ENCODE measurements around the gene STARD13.

The STARD13 gene

DNA sequence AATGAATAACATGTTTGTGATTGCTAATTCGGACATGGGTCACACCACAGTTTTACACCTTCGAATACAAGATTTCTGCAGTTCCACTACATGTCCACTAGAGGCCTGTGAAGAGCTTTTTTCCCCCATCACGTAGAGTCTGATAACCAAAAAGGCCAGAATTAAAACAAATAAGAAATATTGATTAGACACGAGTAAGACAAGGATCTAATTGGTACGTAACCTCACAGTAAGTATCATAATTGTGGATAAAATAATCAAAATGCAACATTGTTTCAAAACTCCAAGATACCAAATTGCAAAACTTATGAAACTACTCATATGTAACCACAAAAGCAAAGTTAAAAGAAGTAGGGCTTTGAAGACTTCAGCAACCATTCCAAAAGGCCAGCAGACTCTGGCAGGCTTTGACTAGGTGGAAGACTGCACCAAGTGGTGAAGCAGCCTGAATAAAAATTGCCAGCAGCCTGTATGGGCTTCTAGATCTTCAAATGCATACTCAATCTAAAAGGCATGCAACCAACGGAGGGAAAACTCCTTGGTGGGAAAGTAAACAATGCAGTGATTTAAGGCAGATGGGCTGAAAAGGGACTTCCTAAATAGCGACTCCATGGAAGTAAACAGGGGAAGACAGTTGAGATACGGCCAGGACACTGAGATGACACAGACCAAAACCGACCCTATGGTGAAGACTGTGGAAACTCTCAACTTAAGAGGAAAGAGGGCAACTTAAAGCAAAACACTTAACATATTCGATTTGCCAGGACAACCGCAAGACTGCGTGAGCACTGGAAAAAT lies 56.7 kb downstream of the STARD13 start:
- peak; percentile 88 for DNase-seq (ENCODE audit: low read depth)

DNA sequence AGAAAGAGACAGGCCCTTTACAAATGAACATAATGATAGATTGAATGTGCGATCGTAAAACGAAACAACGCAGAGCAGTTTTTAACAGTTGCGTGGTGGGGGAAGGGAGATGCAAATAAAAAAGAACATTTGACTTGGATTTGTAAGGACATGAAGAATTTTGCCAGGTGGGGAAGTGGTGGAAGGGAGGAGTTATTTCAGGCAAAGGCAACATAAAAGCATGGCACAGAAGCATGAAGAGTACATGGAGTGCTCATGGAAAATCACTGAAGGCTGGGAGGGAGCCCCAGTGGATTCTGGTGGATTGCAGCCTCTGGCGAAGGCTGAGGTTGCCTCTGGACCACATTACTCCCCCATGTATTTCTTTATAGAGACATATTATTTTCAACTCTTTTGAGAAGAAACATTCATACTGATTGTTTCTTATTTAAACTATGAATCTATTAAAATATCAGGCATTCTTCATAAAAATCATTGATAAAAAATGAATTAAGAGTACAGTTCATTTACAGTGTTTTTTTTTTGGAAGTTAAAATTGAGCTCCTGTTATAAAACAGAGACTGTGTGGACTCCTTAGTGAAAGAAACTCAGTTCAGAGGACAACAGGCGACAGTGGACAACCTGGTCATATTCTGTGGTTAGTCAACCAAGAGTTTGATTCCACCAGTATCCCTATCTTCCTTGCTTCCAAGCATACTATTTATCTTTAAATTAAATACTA lies 57.5 kb downstream of the STARD13 start:
- no peak for DNase-seq (ENCODE audit: low read depth)

- no peak for DNase-seq (ENCODE audit: low read depth)
Measured at GRCh38 chr13:33224686-33225085, 60.9 kb downstream of the STARD13 start.

DNA sequence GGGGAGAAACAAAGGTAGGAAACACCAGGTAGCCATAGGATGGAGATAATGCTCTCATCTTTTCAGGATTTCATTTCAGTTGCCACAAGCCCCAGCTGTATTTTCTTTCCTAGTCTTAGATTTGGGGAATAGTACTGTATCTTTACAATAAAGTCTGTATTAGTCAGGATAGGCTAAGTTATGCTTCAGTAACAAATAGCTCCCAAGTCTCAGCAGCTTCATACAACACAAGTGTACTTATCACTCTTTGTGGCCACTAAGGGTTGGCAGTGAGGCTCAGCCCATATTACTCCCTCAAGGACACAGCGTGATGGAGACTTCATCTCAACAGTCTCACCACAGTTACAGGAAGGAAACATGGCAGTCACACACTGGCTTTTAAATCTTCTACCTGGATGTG lies 61.4 kb downstream of the STARD13 start:
- DNase-seq (ENCODE audit: low read depth) = no peak

DNA sequence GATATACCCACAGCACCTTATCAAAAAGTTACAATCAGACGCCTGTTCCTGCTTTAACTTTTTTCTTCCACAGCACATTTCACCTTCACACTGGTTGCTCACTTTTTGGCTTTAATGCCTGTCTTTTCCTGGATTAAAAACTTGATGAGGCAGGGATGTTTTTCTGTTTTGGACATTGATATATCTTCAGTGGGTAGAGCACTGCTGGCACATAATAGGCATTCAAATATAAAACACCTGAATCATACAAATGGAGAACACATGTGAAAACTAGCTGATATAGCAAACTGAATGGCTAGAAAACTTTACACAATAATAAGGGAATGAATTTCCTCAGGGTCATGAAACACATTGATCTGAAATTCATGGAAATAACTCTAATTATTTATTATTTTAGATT lies 65.6 kb downstream of the STARD13 start:
- no peak for DNase-seq (ENCODE audit: low read depth)

- DNase-seq (ENCODE audit: low read depth) = no peak
Measured at GRCh38 chr13:33218426-33218825, 67.1 kb downstream of the STARD13 start.

GRCh38 chr13:33218020-33218419 lies 67.5 kb downstream of the STARD13 start:
- DNase-seq (ENCODE audit: low read depth) = peak; percentile 34

GRCh38 chr13:33217256-33217655 lies 68.3 kb downstream of the STARD13 start:
- no peak for DNase-seq (ENCODE audit: low read depth)

DNA sequence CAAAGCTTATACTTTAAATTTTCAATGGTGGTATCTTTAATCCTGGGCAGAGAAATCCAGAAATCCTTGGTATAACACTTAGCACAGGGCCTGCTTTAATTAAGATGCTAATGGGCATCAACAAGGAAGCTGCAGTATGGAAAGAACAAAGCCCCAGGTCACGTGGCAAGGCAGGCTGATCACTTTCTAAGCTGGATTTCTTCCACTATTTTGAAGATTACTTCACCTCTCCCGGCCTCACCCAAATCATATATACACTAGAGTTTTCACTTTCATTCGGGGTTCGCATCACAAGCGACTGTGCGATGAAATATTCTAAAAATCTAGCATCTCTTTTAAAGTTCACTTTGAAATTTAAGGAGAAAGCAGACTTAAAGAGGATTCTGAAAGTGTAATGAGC lies 71.8 kb downstream of the STARD13 start:
- DNase-seq (ENCODE audit: low read depth) = no peak

- DNase-seq (ENCODE audit: low read depth) = no peak
Measured at GRCh38 chr13:33213024-33213768, 72.4 kb downstream of the STARD13 start.

DNA sequence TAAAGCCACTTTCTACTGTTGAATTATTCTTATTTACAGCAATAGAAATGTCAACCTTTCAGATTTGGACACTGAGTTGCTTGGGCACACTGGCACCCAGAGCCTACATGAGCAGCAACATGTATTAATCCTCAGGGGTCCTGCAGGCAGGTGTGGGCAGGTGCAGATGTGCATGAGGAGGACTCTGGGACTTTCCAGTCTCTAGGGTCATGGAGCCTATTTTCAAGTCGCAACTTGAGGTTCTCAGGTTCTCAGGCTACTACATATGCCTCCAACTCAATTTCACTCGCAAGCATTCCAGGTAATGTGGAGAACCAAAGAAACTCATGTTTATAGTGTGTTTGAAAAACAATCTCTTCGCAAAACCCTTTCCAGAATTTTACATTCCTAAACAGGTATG lies 73.2 kb downstream of the STARD13 start:
- DNase-seq (ENCODE audit: low read depth) = no peak

DNA sequence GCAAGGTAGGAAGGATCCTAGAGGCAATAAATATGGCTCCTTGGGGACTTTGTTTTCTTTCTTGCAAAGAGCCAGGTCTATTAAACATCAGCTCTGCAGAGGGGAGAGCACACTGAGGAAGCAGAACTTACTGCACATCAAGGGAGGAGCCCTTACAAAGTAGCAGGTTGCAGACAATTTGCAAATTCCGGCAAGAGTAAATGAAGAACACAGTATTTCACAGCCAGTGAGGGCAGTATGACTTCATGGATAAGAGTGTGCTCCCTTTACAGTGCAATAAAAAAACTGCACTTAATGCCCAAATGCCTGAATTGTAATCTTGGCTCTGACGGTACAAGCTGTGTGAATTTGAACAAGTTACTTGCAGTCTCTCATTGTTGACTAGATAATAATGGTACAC lies 75.5 kb downstream of the STARD13 start:
- DNase-seq (ENCODE audit: low read depth) = no peak

GRCh38 chr13:33208290-33209220 lies 77.0 kb downstream of the STARD13 start:
- no peak for DNase-seq (ENCODE audit: low read depth)

- peak; percentile 97 for DNase-seq (ENCODE audit: low read depth)
Measured at GRCh38 chr13:33207615-33207961, 78.0 kb downstream of the STARD13 start.

GRCh38 chr13:33206945-33207614 lies 78.5 kb downstream of the STARD13 start:
- no peak for DNase-seq (ENCODE audit: low read depth)

- peak; percentile 78 for DNase-seq (ENCODE audit: low read depth)
Measured at GRCh38 chr13:33206425-33206824, 79.1 kb downstream of the STARD13 start.

- DNase-seq (ENCODE audit: low read depth) = peak; percentile 64
Measured at GRCh38 chr13:33205804-33206221, 79.7 kb downstream of the STARD13 start.

- no peak for DNase-seq (ENCODE audit: low read depth)
Measured at GRCh38 chr13:33205224-33205623, 80.3 kb downstream of the STARD13 start.

DNA sequence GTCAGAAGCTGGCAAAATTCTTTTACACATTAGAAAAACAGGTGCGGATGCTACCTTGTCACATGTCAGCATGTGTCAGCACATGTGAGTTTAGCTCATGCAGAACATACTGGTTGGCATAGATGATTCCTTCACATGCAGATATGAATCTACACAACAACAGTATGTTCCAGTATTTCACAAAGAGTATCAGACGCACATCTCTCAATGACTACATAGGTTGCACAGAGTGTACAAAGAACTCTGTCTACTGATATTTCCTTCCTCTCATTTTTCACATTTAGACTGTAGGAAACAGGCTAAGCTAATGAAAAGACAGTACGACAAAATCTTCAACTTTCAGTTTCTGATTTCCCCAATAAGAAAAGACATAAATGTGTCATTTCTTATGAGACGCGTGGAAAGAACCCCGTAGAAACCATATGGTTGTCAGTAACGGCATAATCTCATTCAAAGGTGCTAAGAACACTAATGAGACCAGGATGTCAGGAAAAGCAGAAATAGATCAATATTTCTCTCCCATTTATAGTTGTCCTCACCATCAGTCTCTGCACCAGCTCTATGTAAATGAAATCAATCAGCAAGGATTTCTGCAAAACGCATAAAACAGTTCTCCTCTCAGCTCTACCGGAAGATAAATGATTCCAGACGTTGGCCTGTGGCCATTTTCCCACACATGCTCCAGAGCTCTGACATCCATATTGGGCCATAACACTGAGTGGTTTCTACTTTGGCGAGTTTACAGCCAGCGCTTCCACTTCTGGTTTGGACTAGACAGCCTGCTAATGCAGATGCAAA lies 81.2 kb downstream of the STARD13 start:
- DNase-seq (ENCODE audit: low read depth) = peak; percentile 96

DNA sequence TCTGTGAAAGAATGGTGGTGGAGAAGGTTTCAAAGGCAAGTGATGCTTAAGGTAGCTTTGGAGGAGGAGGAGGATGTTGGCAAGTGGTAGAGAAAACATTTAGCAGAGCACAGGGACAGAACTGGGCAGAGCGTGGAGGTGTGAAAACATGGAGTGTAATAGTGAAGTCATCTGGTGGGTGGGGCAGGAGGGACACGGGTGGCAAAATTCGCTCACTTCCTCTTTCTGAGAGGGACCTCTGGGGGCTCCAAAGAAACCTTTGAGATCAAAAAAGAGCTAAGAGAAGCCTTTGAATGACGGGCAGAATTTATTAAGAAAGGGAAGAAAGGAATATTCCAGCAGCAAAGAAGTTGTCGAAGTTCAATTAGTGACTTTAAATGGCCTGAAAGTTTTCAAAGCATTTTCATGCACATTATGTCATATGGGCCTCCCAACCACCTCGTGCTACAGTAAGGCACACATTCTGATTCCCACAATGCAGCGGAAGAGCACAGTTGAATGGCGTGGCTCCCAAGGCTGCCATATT lies 82.8 kb downstream of the STARD13 start:
- no peak for DNase-seq (ENCODE audit: low read depth)

All from fibroblast of gingiva (primary cell).